GM18873 (cell line): ENCODE measurements around the gene UBE2F.
"Not testable (repeated sequence)": the region's sequence is repeated elsewhere in the genome, so short reads cannot be mapped to it uniquely, and the experiment has no call there.

Source experiments
- ATAC-seq: cut with Tn5 transposase; IDR thresholded peaks from one replicate; pipeline ENCODE4 v1.9.1; 2021; ENCODE audit warnings: mild to moderate bottlenecking, moderate library complexity, moderate number of reproducible peaks; ENCODE audit not compliant: unreplicated experiment, low FRiP score

Gene UBE2F

DNA sequence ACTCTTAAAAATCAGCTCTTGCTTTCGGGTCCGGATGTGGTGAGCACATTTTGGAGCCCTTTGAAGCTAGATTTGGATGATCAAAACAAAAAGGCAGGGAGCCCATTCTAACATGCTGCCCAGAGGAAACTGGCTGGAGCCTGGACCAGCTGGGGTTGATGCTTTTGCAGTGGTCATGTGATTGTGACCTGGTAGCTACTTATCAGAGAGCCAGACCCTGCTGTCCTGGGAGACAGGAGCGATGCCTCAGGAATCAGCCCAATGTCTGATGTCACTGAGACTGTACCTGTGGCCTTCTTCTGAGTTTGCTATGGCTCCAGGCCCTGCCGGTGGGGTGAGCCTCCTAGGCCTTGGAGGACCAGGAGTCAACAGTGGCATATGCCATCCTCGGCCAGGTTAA, 75.3 kb downstream of the UBE2F start:
- ATAC-seq = no peak

- no peak for ATAC-seq
Measured at GRCh38 chr2:238042849-238043584, 76.2 kb downstream of the UBE2F start.

GRCh38 chr2:238043851-238044250, 77.0 kb downstream of the UBE2F start:
- no peak for ATAC-seq

DNA sequence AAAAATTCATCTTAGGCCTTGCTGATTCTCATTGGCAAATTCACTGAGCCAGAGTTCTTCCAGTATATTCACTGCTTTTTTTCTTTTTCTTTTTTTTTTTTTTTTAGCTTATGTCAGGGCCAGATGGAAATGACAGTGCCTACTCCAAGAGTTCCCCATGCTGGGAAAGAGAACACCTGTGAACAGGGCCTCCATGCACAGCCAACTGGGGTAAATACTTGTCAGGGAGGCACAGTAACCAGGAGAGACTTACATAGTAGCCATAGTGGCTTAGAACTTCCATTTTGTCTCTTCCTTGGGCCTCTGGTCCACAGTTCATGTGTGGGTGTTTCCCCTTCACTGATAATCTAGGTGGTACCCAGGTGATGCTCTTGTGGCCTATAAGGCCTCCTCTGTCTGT, 78.8 kb downstream of the UBE2F start:
- no peak for ATAC-seq

GRCh38 chr2:238046725-238047270, 80.0 kb downstream of the UBE2F start:
- ATAC-seq = no peak

- ATAC-seq = no peak
Measured at GRCh38 chr2:238053191-238053776, 86.5 kb downstream of the UBE2F start.

GRCh38 chr2:238055841-238056240, 89.0 kb downstream of the UBE2F start:
- ATAC-seq = no peak

- ATAC-seq = not testable (repeated sequence)
Measured at GRCh38 chr2:238057696-238058575, 91.1 kb downstream of the UBE2F start.

DNA sequence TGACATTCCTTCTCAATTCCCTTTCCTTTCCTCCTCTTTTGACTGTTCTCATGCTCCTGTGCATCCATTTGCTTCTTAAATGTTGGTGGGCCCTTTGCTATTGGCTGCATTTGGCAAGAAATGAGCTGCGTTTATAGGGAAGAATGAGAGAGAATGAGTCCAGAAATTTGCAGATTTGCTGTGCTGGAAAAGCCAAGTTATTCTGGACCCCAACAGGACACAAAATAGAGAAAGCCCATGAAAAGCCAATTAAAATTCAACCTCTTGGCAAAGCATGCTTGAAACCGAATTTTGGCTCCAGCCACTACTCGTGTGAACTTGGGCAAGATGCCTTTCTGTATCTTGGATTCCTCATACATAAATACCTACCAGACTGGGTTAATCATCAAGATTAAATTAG, 92.7 kb downstream of the UBE2F start:
- no peak for ATAC-seq

DNA sequence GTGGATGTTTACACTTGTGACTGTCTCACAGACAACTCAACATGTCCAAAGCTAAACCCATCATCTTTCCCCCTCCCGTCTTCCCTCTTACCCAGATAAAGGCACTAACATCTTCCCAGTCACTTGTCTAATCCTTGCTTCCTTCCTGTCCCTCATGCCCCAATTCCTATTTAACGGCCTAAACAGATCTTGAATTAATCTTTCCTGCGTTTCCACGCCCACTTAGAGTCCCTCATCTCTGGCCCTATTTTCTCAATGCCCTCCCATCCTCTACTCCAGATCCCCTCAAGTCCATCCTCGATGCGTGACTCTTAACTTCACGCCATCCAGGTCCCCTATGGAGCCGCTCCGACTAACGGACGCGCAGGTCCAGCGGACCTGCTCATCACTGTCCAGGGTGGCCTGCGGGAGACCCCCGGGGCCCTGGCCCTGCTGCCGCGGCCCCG, 93.3 kb downstream of the UBE2F start:
- ATAC-seq = no peak

DNA sequence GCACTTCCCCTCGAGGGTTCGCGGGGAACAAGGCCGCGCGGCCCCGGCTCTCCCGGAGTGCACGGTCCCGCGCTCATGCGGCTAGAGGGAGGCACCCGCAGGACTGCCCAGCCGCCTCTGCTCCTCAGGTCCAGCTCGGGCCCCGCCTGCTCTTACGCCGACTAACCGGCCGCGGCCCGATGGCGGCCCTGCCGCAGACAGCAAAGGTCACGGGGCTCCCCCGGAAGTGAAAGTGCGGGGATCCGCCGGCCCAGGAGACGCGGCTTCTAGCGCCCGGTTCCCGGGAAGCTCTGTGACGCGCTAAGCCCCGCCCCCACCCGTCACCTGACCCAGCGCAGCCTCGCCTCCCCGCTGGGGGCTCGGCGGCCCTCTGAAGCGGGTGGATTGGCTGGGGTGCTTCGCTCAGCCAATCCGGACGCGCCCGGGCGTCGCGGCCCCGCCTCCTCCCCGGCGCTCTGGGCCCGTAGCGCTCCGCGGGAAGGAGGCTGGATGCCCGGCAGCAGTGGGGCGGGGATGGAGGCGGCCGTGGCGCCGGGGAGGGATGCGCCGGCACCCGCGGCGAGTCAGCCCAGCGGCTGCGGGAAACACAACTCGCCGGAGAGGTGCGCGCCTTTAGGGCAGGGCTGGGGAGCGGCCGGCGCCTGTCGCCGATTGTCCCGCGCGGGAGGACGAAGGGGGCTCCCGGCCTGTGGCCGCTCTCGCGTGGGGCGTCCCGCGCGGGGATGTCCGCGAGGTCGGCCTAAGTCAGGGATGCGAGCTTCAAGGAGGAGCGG, 93.9 kb downstream of the UBE2F start, which contains the start of gene SCLY:
Gene SCLY (plus strand): TSS at position 460 of the 773 bp plus-strand sequence. CDS start 54 bp downstream, at position 514.
- ATAC-seq = peak; percentile 86

- peak; percentile 6 for ATAC-seq
Measured at GRCh38 chr2:238061315-238062202, 94.7 kb downstream of the UBE2F start.

- ATAC-seq = no peak
Measured at GRCh38 chr2:238063414-238064189, 96.8 kb downstream of the UBE2F start.

DNA sequence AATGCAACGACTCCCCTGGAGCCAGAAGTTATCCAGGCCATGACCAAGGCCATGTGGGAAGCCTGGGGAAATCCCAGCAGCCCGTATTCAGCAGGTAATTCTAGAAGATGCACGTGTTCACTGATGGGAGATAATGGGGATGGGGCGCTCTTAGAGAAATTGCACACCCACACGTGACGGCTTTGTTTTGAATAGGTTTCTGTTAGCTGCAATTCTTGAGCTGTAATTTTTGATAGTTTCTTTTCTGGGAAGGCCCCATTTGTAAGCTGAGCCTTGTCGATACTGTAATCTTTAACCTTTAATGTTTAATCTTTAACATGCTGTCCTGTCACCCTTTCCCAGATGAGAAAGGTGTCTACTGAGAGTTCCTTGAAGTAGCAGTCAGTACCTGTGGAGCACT, 97.6 kb downstream of the UBE2F start:
- ATAC-seq = no peak

DNA sequence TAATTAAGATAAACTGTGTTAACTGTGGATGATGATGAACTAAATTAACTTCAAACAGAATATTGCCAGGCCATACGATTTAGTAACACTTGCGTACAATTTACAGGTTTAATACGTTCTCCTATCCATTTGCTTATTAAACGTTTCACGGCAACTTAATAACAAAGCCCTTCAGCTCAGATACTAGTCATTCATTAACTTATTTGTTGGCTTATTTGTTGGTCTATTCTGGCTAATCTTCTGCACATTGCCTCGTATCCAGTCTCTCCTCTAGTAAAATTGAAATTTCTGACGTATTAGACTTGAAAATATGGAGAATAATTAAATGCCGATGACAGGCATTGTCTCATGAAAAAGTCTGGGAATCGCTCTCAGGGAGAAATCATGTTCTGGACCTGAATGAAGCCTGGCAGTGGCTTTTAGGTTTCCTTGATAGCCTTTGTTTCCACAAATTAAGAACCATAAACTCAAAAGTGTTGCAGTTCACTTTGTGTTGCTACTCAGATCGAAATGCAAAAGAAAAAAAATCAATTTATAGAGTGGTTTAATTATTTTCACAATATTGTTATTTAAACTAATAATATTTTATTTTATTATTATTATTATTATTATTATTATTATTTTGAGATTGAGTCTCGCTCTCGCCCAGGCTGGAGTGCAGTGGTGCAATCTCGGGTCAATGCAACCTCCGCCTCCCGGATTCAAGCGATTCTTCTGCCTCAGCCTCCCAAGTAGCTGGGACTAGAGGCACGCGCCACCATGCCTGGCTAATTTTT, 98.4 kb downstream of the UBE2F start:
- no peak for ATAC-seq

DNA sequence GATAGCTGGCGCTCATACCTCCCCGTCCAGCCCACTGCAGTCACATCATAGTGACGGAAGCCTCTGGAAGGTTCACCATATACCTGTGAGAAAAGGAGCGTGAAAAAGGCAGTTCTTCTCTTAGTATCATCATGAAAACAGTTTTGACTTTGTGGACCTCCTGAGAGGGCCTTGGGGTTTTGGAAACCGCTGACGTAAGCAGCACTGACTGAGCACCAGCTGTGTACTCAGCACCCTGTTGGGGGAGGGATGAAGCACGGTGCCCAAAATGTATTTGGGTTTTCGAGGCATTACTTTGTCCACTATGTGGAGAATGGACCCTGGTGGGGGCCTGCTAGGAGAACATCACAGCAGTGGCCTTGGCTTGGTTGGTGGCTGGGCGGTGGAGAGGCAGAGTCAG, 99.4 kb downstream of the UBE2F start:
- no peak for ATAC-seq

DNA sequence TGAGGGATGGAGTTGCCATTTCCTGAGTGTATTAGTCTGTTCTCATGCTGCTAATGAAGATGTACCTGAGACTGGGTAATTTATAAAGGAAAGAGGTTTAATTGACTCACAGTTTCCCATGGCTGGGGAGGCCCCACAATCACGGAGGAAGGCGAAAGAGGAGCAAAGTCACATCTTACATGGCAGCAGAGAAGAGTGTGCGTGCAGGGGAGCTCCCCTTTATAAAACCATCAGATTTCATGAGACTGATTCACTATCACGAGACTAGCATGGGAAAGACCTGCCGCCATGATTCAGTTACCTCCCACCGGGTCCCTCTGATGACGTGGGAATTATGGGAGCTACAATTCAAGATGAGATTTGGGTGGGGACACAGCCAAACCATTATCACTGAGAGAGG, 99.9 kb downstream of the UBE2F start:
- not testable (repeated sequence) for ATAC-seq

GRCh38 chr2:238067939-238068338, 101.1 kb downstream of the UBE2F start:
- no peak for ATAC-seq
